NCI-H1417 treated with DMSO at 0.1 percent for 48 hours (cell line): Measurements from ENCODE around the gene LHFPL2.

ENCODE experiments used
- DNase-seq: peaks from one replicate; lab custom pipeline; 2025; lab: John Stamatoyannopoulos, UW

Gene LHFPL2

GRCh38 chr5:78449103-78449502 is 199.5 kb downstream of the LHFPL2 start:
- DNase-seq: no peak

GRCh38 chr5:78447775-78448424 is 200.7 kb downstream of the LHFPL2 start:
- no peak for DNase-seq
